Cardiac fibroblast (primary cell): ENCODE measurements around the gene CLC.

Source experiments
- DNase-seq, 2 donors: peaks; one replicate each; pipeline versions ENCODE4 v3.0.0 to v3.0.0-alpha.2; 2010; ENCODE audit warnings: low read depth in 2 of 2
- H3K4me3 ChIP-seq, 2 donors: replicated peaks in 1 of 2; 1 replicate in 1 of 2; 2 replicates in 1 of 2; pipeline ENCODE4 v1.5.1; 2011; ENCODE audit warnings: low read depth in 2 of 2, low read length in 2 of 2, mild to moderate bottlenecking in 2 of 2, moderate library complexity in 1 of 2
- CTCF ChIP-seq: IDR thresholded peaks from one replicate; pipeline ENCODE4 v1.5.1; 2011; ENCODE audit warnings: low read depth, mild to moderate bottlenecking, low read length, inconsistent platforms

The CLC gene

GRCh38 chr19:39681416-39681815 is 56.4 kb downstream of the CLC start:
- TF ChIP-seq CTCF = no peak
- DNase-seq = no peak
- H3K4me3 ChIP-seq = no peak overlapping the region
